Lung (tissue), 12 donors: ENCODE data around the gene TMEM167B. TPM values are rescaled to one million over a fixed set of nuclear protein-coding genes. Genes with fewer than 3 reads are reported as not detected.
A peak's percentile ranks its signal among the peaks of the same experiment; 100 is the strongest.

ENCODE experiments used
- ATAC-seq: fragments of 200-7000 bp; cut with Tn5 transposase; one replicate; pipeline ENCODE4 v1.9.1; 2020; ENCODE audit warnings: moderate number of reproducible peaks; ENCODE audit not compliant: insufficient read depth, low FRiP score
- DNase-seq, 3 donors: peaks; one replicate each; pipeline ENCODE4 v3.0.0-alpha.2; 2013 to 2017
- H3K27ac ChIP-seq, 2 donors: one replicate each; pipeline ENCODE4 v1.5.1; 2013; ENCODE audit warnings: mild to moderate bottlenecking in 2 of 2, moderate library complexity in 2 of 2, control low read depth in 1 of 2, inconsistent platforms in 1 of 2, low read depth in 1 of 2, low read length in 1 of 2
- H3K27me3 ChIP-seq, 3 donors: one replicate each; pipeline ENCODE4 v1.5.1; 2013; ENCODE audit warnings: low read length in 2 of 3; ENCODE audit not compliant: control insufficient read depth in 3 of 3, insufficient read depth in 3 of 3
- H3K36me3 ChIP-seq, 4 donors: one replicate each; pipeline ENCODE4 v1.5.1; 2013; ENCODE audit warnings: low read length in 4 of 4, mild to moderate bottlenecking in 1 of 4, moderate library complexity in 1 of 4; ENCODE audit not compliant: control insufficient read depth in 4 of 4, insufficient read depth in 4 of 4
- H3K4me1 ChIP-seq, 5 donors: one replicate each; pipeline ENCODE4 v1.5.1; 2013; ENCODE audit warnings: low read length in 5 of 5, mild to moderate bottlenecking in 2 of 5, moderate library complexity in 1 of 5; ENCODE audit not compliant: control insufficient read depth in 5 of 5, insufficient read depth in 5 of 5
- H3K4me3 ChIP-seq: one replicate; pipeline ENCODE4 v1.5.1; 2013; ENCODE audit warnings: mild to moderate bottlenecking, control low read depth, moderate library complexity
- H3K9ac ChIP-seq, 2 donors: one replicate each; pipeline ENCODE4 v1.5.1; 2013; ENCODE audit warnings: low read length in 2 of 2, control low read depth in 1 of 2; ENCODE audit not compliant: insufficient read depth in 1 of 2
- H3K9me3 ChIP-seq, 4 donors: one replicate each; pipeline ENCODE4 v1.5.1; 2013; ENCODE audit warnings: low read length in 3 of 4, mild to moderate bottlenecking in 1 of 4, moderate library complexity in 1 of 4; ENCODE audit not compliant: control insufficient read depth in 4 of 4, insufficient read depth in 3 of 4
- CTCF ChIP-seq: IDR thresholded peaks from 2 replicates; pipeline ENCODE4 v1.5.1; 2012; ENCODE audit warnings: mild to moderate bottlenecking; ENCODE audit errors: control extremely low read depth, extremely low read depth
- WGBS, 2 donors: extraction: QIAGEN DNeasy Blood & Tissue Kit; methylation state at CpG; one replicate each; pipeline ENCODE4 v1.1.7; 2013; 5-methylcytosine and 5-hydroxymethylcytosine counted together
- polyA plus RNA-seq, 2 donors: library from polyadenylated mRNA; stranded (reverse); fragments of 200-250 nt; gene quantifications; one replicate each; pipeline ENCODE4 v1.2.1, GENCODE V29; 2013
- total RNA-seq, 2 donors: library from RNA; depleted of rRNA in 1 of 2; stranded (reverse); fragments of >200 nt in 1 of 2; gene quantifications; one replicate each; pipeline ENCODE4 v1.2.1, GENCODE V29; 2014 to 2021
- donor health status: control.
- donor health status: control.
- donor health status: Bipolar disorder and iron deficiency.
- donor health status: healthy.
- donor health status: DM: yes; HTN: yes; CAD: no.

TMEM167B gene
- total and polyA plus RNA-seq, 4 donors, result 22.5 to 44.6 (median 35.6) TPM

- TF ChIP-seq CTCF, result no peak
- Histone ChIP-seq H3K9ac (no peak within 1 kb of the TSS), H3K27ac (no peak within 1 kb of the TSS), H3K36me3 (no peaks in the 10 kb centered on the region), H3K4me1 (peaks cover 0 to 21% (median 2%) of the 10 kb centered on the region in 5 donors), H3K4me3 (peak within 1 kb of the TSS; percentile 1), H3K27me3 (peaks cover 0 to 34% (median 28%) of the 10 kb centered on the region in 3 donors), H3K9me3 (no peaks in the 10 kb centered on the region)
- DNase-seq (peak; percentile 44 to 54 (median 52)), ATAC-seq (peak; percentile 36)
- 1 to 3% methylated on average over 48 to 56 of the region's 56 CpGs for WGBS, 2 donors
Measured at GRCh38 chr1:109113590-109114341, 23.2 kb downstream of the TMEM167B start, which contains the start of gene ELAPOR1. ELAPOR1 (plus strand) TSS chr1:109114115; CDS start chr1:109114184, 69 bp downstream.

GRCh38 chr1:109114342-109114674, 23.7 kb downstream of the TMEM167B start:
- Histone ChIP-seq H3K9me3 (no peaks in the 10 kb centered on the region), H3K9ac (no peak overlapping the region), H3K27me3 (peaks cover 0 to 34% (median 28%) of the 10 kb centered on the region in 3 donors), H3K27ac (no peak overlapping the region), H3K36me3 (no peaks in the 10 kb centered on the region), H3K4me3 (peak overlapping the region; percentile 1), H3K4me1 (peaks cover 0 to 21% (median 2%) of the 10 kb centered on the region in 5 donors)
- ATAC-seq (no peak), DNase-seq (no peak)
- 8 to 13% methylated on average over 12 of the region's 12 CpGs for WGBS, 2 donors
- TF ChIP-seq CTCF, result no peak

- peaks cover 0 to 30% (median 28%) of the 10 kb centered on the region in 3 donors for H3K27me3 ChIP-seq
- TF ChIP-seq CTCF, result no peak
- WGBS, 2 donors, result 71 to 95% methylated on average over 2 of the region's 2 CpGs
Measured at GRCh38 chr1:109115685-109116084, 25.1 kb downstream of the TMEM167B start.

More at GRCh38 chr1:109115685-109116084, 25.1 kb downstream of the TMEM167B start:
- Histone ChIP-seq H3K9me3 (no peaks in the 10 kb centered on the region), H3K4me1 (peaks cover 0 to 21% (median 2%) of the 10 kb centered on the region in 5 donors), H3K27ac (no peak overlapping the region), H3K9ac (no peak overlapping the region), H3K4me3 (no peak overlapping the region), H3K36me3 (no peaks in the 10 kb centered on the region)
- DNase-seq (no peak), ATAC-seq (no peak)
